GM12874 (cell line): ENCODE results near the gene ARF1.

Source experiments
- CTCF ChIP-seq: IDR thresholded peaks from 2 replicates; pipeline ENCODE4 v1.5.1; 2011; ENCODE audit warnings: low read depth, mild to moderate bottlenecking, control low read depth, low read length, moderate library complexity; ENCODE audit not compliant: insufficient read depth

Gene ARF1

GRCh38 chr1:228081144-228081543 lies 1.4 kb upstream of the ARF1 start:
- no peak for TF ChIP-seq CTCF

- TF ChIP-seq CTCF: no peak
Measured at GRCh38 chr1:228081578-228082213, 812 bp upstream of the ARF1 start.

GRCh38 chr1:228082918-228083870 lies 686 bp downstream of the ARF1 start:
- TF ChIP-seq CTCF: no peak

- no peak for TF ChIP-seq CTCF
Measured at GRCh38 chr1:228083871-228084278, 1.4 kb downstream of the ARF1 start.

GRCh38 chr1:228084325-228084724 lies 1.8 kb downstream of the ARF1 start:
- TF ChIP-seq CTCF: no peak

GRCh38 chr1:228084797-228085196 lies 2.3 kb downstream of the ARF1 start:
- no peak for TF ChIP-seq CTCF

GRCh38 chr1:228085287-228085951 lies 2.9 kb downstream of the ARF1 start:
- TF ChIP-seq CTCF: no peak
